Activated CD4-positive, alpha-beta T cell treated with anti-CD3 and anti-CD28 coated beads, Interleukin-10, Interleukin-2, amounts not matched to agents 100 ng/mL and 50 ng/mL, durations not matched to agents 16 hours and 8 hours (primary cell): ENCODE measurements around the gene ADGRA3.
"Not testable (repeated sequence)": the region's sequence is repeated elsewhere in the genome, so short reads cannot be mapped to it uniquely, and the experiment has no call there.

Source experiments
- DNase-seq: peaks from one replicate; pipeline ENCODE4 v3.0.0-alpha.2; 2020

Gene ADGRA3

DNA sequence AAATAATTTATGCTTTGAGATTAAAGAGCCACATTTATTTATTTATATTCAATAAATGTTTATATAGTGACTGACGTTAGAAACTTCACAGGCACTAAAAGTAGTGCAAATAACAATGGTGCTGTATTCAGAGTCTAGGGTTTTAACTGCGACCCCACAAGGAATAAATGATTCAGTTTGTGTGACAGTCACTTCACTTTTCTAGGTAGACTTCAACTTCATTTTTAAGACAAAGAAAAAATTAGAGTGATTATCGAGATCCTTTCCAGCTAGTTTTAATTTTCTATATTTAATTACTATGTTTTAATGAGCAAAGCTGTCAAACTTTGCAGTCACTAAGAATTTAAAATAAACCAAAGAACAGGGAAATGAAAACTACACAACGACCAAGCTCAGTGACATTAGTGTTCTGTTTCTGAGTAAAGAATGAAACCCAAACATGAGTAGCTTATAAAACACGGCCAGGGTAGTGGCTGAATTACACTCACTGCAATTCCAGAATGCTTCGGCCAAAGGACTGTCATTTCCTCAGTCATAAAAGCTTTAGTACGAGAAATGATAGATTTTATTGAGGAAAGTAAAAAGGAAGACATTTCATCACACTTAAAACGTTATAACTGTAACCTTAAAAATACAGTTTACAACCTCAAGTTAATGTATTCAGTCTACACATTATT lies 38.6 kb downstream of the ADGRA3 start:
- no peak for DNase-seq

DNA sequence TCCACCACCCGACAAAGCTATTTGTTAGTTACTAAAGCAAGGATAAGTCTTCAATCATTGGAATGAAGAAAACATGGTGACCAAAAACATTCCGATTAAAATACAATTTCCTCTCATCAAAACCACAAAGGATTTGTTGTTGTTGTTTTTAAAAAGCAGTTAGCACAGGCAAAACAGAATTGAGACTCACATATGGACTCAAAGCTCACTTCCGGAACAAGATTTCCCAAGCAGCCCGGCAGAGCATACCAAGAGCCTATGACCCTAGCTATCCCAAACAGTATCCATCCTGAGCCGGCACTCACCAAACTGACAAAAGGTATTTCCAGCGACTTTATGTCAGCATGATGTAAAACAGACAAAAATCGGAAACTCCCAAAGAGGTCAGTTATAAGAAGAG lies 39.9 kb downstream of the ADGRA3 start:
- DNase-seq: no peak

DNA sequence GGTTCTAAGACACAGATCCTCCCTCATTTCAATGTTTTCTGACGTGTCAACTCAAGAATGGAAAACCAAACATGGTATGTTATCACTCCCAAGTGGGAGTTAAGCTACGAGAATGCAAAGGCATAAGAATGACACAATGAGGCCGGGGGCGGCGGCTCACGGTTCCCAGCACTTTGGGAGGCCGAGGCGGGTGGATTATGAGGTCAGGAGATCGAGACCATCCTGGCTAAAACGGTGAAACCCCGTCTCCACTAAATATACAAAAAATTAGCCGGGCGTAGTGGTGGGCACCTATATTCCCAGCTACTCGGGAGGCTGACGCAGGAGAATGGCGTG lies 40.6 kb downstream of the ADGRA3 start:
- not testable (repeated sequence) for DNase-seq

DNA sequence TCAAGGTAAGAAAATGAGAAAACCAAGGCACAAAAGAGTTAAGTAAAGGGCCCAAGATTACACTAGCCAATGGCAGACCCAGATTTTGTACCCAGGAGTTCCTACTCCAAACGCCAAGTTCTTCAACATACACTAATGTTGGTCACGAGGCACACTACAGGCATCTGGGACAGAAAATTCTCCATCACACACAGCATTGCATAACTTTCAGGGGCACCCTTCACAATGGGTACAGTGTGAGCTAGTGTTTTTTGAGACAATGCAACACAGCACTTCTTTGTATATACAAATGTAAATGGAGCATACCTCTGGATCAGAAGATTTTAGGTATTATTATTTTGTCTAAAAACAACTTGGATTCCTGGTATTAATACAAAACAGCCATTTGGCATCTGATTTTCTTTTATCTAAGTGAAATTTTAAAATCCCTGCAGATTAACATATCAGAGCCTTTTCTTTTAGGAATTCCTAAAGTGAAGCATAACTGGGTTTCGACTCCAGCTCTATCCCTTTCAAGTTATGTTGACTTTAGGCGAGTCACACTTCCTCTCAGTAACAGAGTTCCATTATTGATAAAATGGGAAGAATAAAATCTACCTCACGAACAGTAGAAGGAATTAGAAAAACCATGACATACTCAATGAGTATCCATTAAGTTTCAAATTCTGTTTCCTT lies 41.1 kb downstream of the ADGRA3 start:
- DNase-seq: no peak

DNA sequence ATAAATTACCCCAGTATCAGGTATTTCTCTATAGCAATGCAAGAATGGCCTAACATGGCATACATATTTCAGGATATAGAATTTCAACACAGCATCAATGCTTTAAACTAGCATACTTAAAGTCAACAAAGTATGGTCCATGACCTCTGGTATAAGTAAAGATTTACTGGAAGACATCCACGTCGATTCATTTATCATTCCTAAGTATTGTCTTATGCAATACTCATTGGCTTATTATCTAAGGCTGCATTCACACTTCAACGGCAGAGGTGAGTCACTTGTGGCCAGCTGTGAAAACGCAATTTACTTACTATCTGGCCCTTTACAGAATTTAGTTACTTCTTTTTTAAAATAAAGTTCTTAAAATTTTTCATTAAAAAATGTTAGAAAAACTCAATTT lies 42.6 kb downstream of the ADGRA3 start:
- no peak for DNase-seq

DNA sequence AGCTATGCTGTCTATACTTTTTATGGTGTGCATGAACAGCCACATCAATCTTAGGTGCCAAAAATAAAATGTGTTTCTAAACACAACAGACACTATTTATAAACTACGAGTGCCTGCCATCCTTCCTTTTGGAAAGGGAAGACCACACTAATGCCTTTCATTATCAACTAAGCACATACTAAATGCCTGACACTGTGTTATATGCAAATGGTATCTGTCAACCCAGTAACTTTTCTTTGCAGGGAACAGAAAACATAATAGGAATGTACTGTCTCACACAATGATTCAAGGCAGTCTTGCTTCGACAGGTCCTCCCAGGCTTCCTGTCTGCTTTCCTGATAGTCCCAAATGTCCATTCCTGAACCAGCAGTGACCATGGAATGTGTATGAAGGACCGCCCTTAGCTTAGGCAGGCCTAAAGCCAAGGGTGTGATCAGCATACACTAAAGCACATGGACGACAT lies 43.8 kb downstream of the ADGRA3 start:
- DNase-seq: no peak

DNA sequence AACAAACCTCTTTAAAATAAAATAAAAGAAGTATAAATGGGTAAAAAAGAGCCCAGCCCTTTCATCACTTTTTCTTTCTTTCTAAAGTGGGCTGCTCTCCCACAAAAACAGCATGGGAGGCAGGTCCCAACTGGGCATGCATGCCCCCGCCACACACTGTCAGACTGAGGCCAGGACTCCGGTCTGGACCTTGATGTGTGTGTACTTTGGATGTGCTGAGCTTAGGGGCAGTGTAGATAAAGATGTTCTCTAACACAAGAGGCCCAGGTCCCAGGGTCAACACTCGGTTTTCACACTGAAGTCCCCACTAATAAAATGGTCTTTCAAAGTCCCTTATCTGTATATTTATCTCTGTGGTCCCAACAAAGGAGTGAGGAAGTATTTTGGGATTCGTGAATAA lies 44.4 kb downstream of the ADGRA3 start:
- DNase-seq: no peak

DNA sequence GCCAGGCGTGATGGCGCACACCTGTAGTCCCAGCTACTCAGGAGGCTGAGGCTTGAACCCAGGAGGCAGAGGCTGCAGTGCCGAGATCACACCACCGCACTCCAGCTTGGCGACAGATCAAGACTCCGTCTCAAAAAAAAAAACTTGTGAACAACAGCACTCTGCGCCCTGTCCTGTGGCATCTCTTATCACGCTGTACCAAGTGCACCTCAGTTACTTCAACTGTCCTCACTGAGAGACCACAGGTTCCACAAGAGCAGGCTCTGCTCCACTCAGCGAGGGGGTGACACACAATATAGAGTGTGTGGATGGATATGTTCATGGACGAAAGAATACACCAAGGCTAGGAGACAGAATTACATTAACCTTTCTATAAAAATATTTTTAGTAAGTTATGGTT lies 49.3 kb downstream of the ADGRA3 start:
- DNase-seq: no peak

DNA sequence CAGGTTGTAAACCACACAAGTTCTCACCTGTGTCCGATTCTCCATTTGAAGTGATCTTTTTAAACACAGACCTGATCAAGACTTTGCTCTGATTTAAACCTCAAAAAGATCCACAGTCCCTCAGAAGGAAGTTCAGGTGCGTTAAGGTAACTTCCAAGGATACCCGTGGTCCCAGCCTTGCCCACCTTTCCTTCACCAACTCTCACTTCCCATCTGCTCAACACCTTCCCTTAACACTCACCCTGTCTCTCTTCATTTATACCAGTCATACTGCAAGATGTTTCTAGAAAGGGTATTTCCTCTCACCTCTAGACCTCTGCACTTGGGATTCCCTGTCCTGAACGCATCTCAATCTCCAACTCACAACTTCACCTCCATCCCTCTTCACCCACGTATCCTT lies 49.9 kb downstream of the ADGRA3 start:
- no peak for DNase-seq

DNA sequence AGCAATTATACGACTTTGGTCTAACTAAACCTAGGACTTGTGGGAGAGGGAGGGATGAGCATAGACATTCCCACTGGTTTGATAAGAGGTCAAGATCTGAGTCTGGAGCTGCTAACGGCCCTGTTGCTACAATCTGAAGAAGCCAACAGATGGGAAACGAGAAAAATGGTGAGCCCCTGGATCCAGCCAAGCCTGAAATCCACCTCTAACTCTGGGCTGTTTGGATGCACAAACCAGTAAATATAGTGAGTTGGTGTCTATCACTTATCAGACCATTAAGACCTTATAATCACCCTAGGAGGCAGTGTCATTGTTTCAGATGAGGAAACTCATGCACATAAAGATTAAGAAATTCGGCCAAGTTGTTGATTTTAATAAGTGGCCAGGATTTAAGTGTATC lies 50.5 kb downstream of the ADGRA3 start:
- DNase-seq: no peak

DNA sequence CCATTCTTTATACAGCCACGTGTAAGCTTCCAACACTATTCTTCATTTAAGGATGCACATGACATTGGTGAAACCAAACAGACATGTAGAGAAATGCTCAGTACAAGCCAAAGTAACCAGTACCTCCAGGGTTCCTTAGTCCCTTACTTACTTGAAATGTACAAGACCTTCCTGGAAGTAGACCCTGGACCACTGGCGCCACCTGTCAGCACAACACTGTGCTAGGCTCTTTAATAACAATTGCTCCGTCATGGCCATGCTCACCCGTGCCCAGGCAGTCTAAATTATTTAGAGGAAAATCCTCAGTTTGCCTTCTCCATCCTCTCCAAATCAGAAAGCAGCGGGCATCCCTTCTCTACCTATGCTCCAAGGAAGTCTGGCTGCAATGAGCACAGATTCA lies 52.7 kb downstream of the ADGRA3 start:
- peak; percentile 13 for DNase-seq

DNA sequence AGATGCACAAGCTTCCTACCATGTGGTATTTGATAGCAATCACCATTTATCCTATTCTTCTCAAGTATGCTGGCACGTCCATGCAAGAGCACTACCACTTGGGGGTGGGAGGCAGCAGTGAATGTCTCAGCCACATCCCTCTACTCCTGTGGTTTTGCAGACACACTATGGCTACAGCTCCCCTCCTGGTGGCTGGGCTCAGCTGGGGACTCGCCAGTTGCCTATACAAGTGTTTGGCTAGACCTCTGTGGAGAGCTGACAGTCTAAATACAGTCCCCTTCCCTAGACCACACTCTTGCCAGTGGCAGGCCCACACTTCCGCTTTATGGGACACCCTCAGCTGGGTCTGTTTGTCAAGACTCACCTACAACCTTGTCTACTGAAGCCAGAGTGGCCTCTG lies 53.2 kb downstream of the ADGRA3 start:
- DNase-seq: no peak

DNA sequence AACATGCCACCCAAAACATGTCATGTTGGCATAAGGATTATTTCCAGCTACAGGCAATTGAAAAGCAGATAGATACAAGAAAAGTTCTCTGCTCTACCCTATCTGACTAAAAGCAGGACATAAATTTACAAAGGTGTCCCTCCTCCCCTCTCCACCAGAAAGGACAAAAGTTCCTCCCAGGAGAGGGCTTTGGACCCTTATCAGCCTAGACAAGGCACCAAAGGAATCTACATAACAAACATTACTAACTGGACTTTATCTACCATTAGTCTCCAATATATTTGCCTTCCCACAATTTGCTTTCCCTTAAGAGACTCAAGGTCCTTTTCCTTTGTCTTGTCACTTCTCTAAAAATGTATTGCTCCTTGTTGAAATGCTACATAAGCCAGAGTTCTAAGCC lies 55.6 kb downstream of the ADGRA3 start:
- DNase-seq: no peak

DNA sequence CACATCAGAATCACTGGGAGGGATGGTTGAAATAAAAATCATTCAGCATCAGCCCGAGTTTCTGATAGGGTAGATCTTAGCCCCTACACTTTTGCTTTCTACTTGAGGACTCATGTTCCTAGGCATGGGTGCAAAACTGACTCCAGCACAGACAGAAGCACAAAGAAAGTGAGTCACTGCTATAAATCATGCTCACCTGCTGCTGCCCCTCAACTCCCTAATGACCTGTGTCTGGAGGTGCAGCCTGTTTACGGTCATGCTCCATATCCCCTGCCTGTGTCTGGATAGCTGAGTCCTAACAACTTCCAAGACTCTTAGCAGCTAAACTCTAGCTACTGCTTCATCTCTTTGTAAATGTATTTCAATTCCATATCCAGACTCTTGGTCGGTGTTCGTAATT lies 57.8 kb downstream of the ADGRA3 start:
- DNase-seq: no peak

DNA sequence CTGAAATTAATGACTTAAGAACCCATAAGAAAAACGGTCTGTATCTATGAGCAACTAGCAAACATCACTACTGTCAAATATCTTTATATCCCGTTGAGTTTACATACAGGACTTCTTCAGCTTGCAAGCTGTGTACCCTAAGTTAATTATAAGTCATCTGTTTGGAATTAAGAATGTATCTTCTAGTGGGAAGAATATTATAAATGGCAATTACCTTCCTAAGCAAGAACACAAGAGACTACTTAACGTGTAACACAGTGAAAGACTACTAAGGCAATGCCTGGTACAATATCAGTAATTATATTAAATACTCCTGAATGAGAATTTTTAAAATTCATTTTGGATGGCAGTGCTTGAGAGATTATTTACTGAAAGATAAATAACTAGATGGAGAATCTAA lies 58.5 kb downstream of the ADGRA3 start:
- no peak for DNase-seq

DNA sequence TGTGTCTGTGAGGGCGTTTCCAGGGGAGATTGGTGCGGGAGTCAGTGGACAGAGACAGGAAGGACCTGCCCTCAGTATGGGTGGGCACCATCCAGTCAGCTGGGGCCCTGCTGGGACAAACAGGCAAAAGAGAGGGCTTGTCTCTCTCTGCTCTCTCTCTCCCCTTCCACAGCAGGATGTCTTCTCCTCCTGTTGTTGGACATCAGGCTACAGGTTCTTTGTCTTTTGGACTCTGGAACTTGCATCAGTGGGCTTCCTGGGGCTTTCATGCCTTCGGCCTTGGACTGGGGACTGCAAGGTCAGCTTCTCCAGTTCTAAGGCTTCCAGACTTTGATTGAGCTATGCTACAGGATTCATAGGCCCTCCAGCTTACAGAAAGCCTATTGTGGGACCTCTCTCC lies 59.6 kb downstream of the ADGRA3 start:
- DNase-seq: no peak

DNA sequence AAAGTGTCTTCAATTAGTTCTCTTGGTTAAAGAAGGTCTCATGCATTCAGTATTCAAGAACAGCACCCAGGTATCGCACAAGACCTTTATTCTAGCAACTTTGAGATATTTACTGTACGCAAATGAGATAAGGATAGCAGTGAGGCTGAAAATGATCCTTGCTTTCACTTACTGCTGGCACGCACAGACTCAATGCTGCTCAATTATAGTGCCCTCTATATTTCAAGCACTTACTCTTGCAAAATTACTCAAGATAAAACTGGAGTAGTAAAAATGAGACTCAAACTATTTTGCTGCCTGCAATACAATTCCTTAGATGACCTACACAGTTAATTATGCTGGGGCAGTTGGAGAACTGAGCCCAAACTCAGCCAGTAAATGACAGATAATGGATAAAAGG lies 60.9 kb downstream of the ADGRA3 start:
- DNase-seq: peak; percentile 11

DNA sequence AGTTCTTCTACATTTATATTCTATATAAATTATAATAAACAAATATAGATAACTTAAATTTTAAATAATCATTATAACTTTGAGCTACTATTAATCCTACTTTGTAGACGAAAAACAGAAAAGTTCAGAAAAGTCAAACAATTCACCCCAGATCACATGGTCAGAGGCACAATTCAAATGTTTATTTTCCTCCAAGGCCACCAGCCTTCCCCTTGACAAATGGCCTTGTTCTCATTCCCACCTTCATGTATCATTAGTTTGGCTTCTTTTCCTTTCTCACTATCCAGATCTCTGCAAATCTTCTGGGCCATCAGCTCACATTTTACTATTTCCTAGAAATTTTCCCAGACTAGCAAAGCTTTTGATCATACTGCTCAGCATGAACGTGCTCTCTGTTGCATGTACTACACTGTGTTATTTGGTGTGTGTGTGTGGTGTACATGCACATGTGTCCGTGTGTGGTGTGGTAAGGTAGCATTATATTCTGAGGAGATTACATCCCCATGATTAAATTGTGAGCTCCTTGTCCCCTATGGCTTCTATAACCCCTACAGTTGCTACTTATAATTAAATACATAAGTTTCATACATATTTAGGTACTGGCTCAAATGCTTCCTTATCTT lies 61.5 kb downstream of the ADGRA3 start:
- DNase-seq: no peak

DNA sequence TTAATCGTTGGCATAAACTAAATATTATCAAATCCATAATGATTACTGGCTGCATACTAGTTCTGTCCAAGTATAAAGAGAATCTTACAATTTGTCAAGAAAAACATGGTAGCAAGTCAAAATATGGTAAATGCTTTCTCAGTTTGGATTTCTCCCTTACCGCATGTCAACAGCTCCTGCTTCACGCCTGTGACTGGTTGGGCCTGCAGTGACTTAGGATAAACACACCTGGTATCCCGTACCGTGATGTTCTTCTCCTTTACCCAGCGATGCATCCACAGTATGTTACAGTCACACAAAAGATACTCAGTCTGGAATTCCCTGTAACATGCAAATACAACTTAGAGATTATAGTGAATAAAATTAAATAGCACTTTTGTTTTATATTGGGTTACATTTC lies 71.1 kb downstream of the ADGRA3 start:
- DNase-seq: no peak

DNA sequence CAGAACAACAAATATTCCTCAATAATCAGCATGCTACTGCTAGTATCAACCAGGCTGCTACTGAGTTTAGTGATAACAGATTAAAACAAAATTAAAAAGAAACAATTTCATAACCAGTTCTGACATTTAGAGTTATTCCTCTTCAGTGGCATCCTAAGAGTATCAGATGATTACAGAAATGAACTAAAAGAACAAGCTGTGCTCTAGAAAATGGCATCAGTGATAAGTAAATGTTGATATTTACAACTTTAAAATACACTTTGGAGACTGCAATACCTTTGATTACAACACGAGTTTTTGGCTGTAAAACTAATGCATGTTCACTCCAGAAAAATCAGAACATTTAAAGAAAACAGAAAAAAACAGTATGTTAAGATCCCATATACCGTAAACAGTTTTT lies 72.9 kb downstream of the ADGRA3 start:
- DNase-seq: no peak

DNA sequence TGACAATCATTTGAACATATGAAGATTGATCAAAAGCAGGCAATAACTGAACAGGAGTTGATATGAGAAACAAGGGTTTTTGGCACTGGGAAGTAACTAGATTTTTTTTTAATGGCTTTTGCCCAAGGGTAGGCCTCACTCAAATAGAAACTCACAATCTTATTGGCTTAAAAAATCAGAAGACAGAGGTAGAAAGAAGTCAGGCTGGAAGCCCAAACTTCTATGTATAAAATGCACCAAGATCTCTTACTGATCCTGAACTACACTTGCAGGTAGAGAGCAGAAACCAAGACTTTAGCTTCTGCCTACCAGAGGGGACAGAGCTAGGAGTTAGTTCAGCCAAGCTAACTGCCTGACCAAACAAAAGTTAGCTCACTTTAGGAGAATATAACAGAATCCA lies 74.9 kb downstream of the ADGRA3 start:
- DNase-seq: no peak

DNA sequence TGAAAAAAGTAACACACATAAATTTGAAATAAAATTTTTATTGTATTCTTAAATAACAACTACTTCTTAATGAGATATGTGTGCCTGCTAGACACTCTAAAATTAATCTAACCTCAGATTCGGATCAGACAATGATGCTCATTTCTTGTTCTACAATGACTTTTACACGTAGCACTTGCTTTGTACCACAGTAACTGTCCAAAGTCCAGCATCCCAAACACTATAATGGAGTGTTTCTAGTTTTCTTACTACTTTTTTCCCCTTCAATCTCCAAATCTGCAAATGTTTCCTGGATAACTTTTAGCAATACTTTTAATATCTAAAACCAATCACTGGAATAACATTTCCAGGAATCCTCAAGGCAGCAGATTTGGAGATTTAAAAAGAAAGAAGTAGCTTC lies 75.9 kb downstream of the ADGRA3 start:
- DNase-seq: no peak

DNA sequence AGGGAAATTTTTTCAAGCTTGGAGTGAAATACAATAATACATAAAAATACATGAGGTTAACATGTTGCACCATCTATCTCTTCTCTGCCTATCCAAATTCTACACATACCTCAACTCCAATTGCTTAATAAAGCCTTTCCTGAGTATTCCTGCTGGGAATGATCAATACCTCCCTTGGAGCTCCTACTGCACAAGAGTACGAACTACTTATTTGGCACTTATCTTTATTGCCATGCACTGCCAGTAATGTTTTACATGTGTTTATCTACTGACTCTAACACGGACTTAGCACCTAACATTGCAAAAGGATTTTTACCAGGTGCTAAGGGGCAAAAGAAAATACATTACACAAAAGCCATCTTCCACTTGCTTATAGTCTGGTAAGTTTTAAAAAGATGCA lies 80.2 kb downstream of the ADGRA3 start:
- no peak for DNase-seq

DNA sequence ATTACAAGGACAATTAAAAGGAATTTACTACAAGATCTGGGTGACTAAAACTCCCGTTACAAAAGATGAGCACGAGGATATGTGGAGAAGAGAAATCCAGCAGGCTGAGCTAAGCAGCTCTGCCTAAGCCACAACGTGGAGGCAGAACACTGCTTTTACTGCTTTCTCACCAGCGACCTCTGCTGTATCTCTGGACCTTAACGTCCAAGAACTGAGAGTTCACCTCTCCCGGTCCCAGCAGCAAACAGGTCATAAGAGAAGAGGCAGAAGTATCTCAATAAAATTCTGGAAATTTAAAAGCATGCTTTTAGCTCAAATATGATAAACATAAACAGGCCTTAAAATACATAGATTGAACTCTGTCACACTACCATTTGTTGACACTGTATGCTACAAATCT lies 81.0 kb downstream of the ADGRA3 start:
- DNase-seq: no peak

DNA sequence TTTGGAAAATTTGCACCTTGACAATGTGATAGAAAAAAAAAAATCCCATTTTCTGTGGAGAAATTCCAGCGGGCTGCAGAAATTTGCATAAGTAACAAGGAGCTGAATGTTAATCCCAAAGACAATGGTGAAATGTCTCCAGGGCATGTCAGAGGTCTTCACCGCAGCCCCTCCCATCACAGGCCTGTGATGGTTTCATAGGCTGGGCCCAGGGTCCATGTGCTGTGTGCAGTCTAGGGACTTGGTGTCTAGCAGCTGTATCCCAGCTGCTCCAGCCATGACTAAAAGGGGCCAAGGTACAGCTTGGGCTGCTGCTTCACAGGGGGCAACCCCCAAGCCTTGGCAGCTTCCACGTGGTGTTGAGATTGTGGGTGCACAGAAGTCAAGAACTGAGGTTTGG lies 85.2 kb downstream of the ADGRA3 start:
- DNase-seq: no peak
